Stimulated activated CD4-positive, alpha-beta T cell treated with anti-CD3 and anti-CD28 coated beads, Interleukin-1b, Interleukin-23, amount 100 ng/mL, for 24 hours (primary cell): Measurements from ENCODE around the gene SLC44A3.

Source experiments
- DNase-seq, 4 experiments: peaks; one replicate each; pipeline ENCODE4 v3.0.0-alpha.2; 2020; ENCODE audit warnings: low read depth in 4 of 4, low spot score in 1 of 4

The SLC44A3 gene

GRCh38 chr1:94905207-94905606 lies 85.0 kb downstream of the SLC44A3 start:
- no peak for DNase-seq

- DNase-seq: no peak
These were observed 86.2 kb downstream of the SLC44A3 start for GRCh38 chr1:94906382-94906781.

- DNase-seq: no peak
These were observed 87.0 kb downstream of the SLC44A3 start for GRCh38 chr1:94907136-94907535.

GRCh38 chr1:94908190-94908589 lies 88.0 kb downstream of the SLC44A3 start:
- no peak for DNase-seq

- no peak for DNase-seq
These were observed 88.8 kb downstream of the SLC44A3 start for GRCh38 chr1:94908965-94909364.

- no peak for DNase-seq
These were observed 89.3 kb downstream of the SLC44A3 start for GRCh38 chr1:94909486-94909885.

GRCh38 chr1:94912263-94913184 lies 92.4 kb downstream of the SLC44A3 start:
- DNase-seq: no peak

GRCh38 chr1:94917251-94917650 lies 97.1 kb downstream of the SLC44A3 start:
- DNase-seq: no peak

- DNase-seq: no peak
These were observed 99.3 kb downstream of the SLC44A3 start for GRCh38 chr1:94919241-94920030.

GRCh38 chr1:94920061-94920460 lies 99.9 kb downstream of the SLC44A3 start:
- DNase-seq: no peak

GRCh38 chr1:94921977-94922376 lies 101.8 kb downstream of the SLC44A3 start:
- DNase-seq: no peak

- no peak for DNase-seq
These were observed 102.7 kb downstream of the SLC44A3 start for GRCh38 chr1:94922761-94923331.

- DNase-seq: no peak
These were observed 104.8 kb downstream of the SLC44A3 start for GRCh38 chr1:94925004-94925403.

- no peak for DNase-seq
These were observed 105.5 kb downstream of the SLC44A3 start for GRCh38 chr1:94925561-94926125.

- peak in 1 of 4 experiments; percentile 3 for DNase-seq
These were observed 106.2 kb downstream of the SLC44A3 start for GRCh38 chr1:94926126-94926914.

GRCh38 chr1:94926915-94927404 lies 106.8 kb downstream of the SLC44A3 start, which contains the start of gene CNN3:
CNN3 (minus strand) TSS chr1:94927110; CDS start chr1:94926894, 216 bp downstream.
- peak; percentile 17 to 60 (median 32) for DNase-seq

- no peak for DNase-seq
These were observed 107.4 kb downstream of the SLC44A3 start for GRCh38 chr1:94927405-94928175.

GRCh38 chr1:94928293-94928939 lies 108.3 kb downstream of the SLC44A3 start:
- no peak for DNase-seq
